Measurements from ENCODE around the gene LRRC7.

GRCh38 chr1:70041317-70042045, 473.8 kb downstream of the LRRC7 start:
- TF ChIP-seq CTCF (IDR thresholded peaks at IDR 0.05), result no peak
- no peak for TF ChIP-seq POLR2A (IDR thresholded peaks at IDR 0.05)
- TF ChIP-seq POLR2AphosphoS5 (IDR thresholded peaks at IDR 0.05), result no peak

Measured in breast epithelium (tissue), 3 donors.